H1 (cell line): ENCODE results near the gene ENTPD2. TPM values are rescaled to one million over a fixed set of nuclear protein-coding genes. Genes with fewer than 3 reads are reported as not detected.
A peak's percentile ranks its signal among the peaks of the same experiment; 100 is the strongest.

Experiments
- CTCF ChIA-PET: fragments of 300-600 bp; sonication (Branson Sonifier 250); formaldehyde crosslinking; loops from one replicate; lab custom pipeline; 2021; ENCODE audit not compliant: partially characterized antibody; lab: Charles Lee
- POLR2A ChIA-PET: fragments of 300-600 bp; sonication (Branson Sonifier 250); formaldehyde crosslinking; loops from one replicate; lab custom pipeline; 2021; ENCODE audit warnings: inconsistent platforms; ENCODE audit not compliant: partially characterized antibody; lab: Charles Lee
- DNase-seq, 2 experiments: peaks; one replicate each; pipeline versions ENCODE4 v3.0.0 to v3.0.0-alpha.2; 2010 to 2022; ENCODE audit warnings: low spot score in 2 of 2, low read depth in 1 of 2, mixed read lengths in 1 of 2
- FAIRE-seq: peaks from 2 replicates; lab custom pipeline; 2011; peaks lifted over from hg19 to GRCh38; lab: Jason Lieb, UNC
- H2AFZ ChIP-seq: 2 replicates; pipeline ENCODE4 v1.8.1; 2012; ENCODE audit warnings: low read length, inconsistent platforms
- H2AK5ac ChIP-seq: 2 replicates; pipeline ENCODE4 v1.6.1; 2013; ENCODE audit warnings: low read depth, low read length
- H2BK120ac ChIP-seq: replicated peaks from 2 replicates; pipeline ENCODE3; 2013; ENCODE audit warnings: low read depth, low read length, inconsistent platforms
- H2BK12ac ChIP-seq: 2 replicates; pipeline ENCODE4 v1.6.1; 2013; ENCODE audit warnings: low read depth, low read length
- H2BK15ac ChIP-seq: 2 replicates; pipeline ENCODE4 v1.6.1; 2013; ENCODE audit warnings: low read length
- H2BK20ac ChIP-seq: 2 replicates; pipeline ENCODE4 v1.6.1; 2013; ENCODE audit warnings: low read length
- H2BK5ac ChIP-seq: 2 replicates; pipeline ENCODE4 v1.6.1; 2013; ENCODE audit warnings: low read depth, low read length
- H3K14ac ChIP-seq: 2 replicates; pipeline ENCODE4 v1.6.1; 2013; ENCODE audit warnings: inconsistent platforms; ENCODE audit not compliant: insufficient read length
- H3K18ac ChIP-seq: 2 replicates; pipeline ENCODE4 v1.6.1; 2013; ENCODE audit warnings: low read length; ENCODE audit errors: extremely low read depth
- H3K23ac ChIP-seq: 2 replicates; pipeline ENCODE4 v1.6.1; 2013; ENCODE audit warnings: inconsistent platforms; ENCODE audit not compliant: insufficient read length
- H3K23me2 ChIP-seq: 2 replicates; pipeline ENCODE4 v1.6.1; 2013; ENCODE audit warnings: low read depth, low read length
- H3K27ac ChIP-seq: 2 replicates; pipeline ENCODE4 v1.6.1; 2011; ENCODE audit warnings: low read depth, low read length, inconsistent platforms
- H3K27me3 ChIP-seq, 4 experiments: replicated peaks in 1 of 4; 1 replicate in 1 of 4; 2 replicates in 3 of 4; pipeline versions ENCODE4 v1.6.1 to v1.8.1; 2011 to 2013; ENCODE audit warnings: low read length in 3 of 4, mild to moderate bottlenecking in 3 of 4, inconsistent platforms in 2 of 4, mixed read lengths in 2 of 4, moderate library complexity in 1 of 4; ENCODE audit not compliant: control insufficient read depth in 3 of 4, insufficient read depth in 3 of 4; ENCODE audit errors: extremely low read depth in 1 of 4
- H3K36me3 ChIP-seq, 4 experiments: 2 replicates each; pipeline versions ENCODE4 v1.6.1 to v1.8.1; 2011 to 2013; ENCODE audit warnings: mild to moderate bottlenecking in 4 of 4, low read length in 3 of 4, moderate library complexity in 2 of 4, control low read depth in 1 of 4, inconsistent platforms in 1 of 4; ENCODE audit not compliant: insufficient read depth in 4 of 4, control insufficient read depth in 2 of 4
- H3K4ac ChIP-seq: replicated peaks from 2 replicates; pipeline ENCODE3; 2013; ENCODE audit warnings: low read length, low read depth, mixed read lengths, inconsistent platforms; ENCODE audit not compliant: insufficient read length
- H3K4me1 ChIP-seq, 4 experiments: replicated peaks in 1 of 4; 1 replicate in 1 of 4; 2 replicates in 3 of 4; pipeline versions ENCODE4 v1.6.1 to v1.8.1; 2011 to 2013; ENCODE audit warnings: low read length in 3 of 4, inconsistent platforms in 2 of 4, mixed read lengths in 1 of 4; ENCODE audit not compliant: insufficient read depth in 4 of 4, control insufficient read depth in 3 of 4
- H3K4me2 ChIP-seq, 2 experiments: 2 replicates each; pipeline versions ENCODE4 v1.6.1 to v1.8.1; 2011 to 2013; ENCODE audit warnings: low read depth in 2 of 2, low read length in 2 of 2, control low read depth in 1 of 2, inconsistent platforms in 1 of 2, mild to moderate bottlenecking in 1 of 2; ENCODE audit not compliant: insufficient read depth in 1 of 2
- H3K4me3 ChIP-seq, 4 experiments: fragments of 200-600, 300-600 bp in 1 of 4; sonication (generic), shearing (Covaris generic), sonication (Bioruptor Twin) in 1 of 4; 2 replicates each; pipeline versions ENCODE4 v1.5.1 to v1.8.1; 2011 to 2016; ENCODE audit warnings: low read length in 4 of 4, low read depth in 3 of 4, control low read depth in 2 of 4, inconsistent platforms in 2 of 4, mild to moderate bottlenecking in 2 of 4, mixed read lengths in 1 of 4, moderate library complexity in 1 of 4; ENCODE audit not compliant: insufficient read depth in 2 of 4; ENCODE audit errors: extremely low read depth in 1 of 4
- H3K56ac ChIP-seq: replicated peaks from 2 replicates; pipeline ENCODE3; 2013; ENCODE audit warnings: low read depth, mild to moderate bottlenecking, mixed read lengths, low read length, inconsistent platforms; ENCODE audit not compliant: insufficient read length
- H3K79me1 ChIP-seq: 2 replicates; pipeline ENCODE4 v1.6.1; 2013; ENCODE audit warnings: low read depth, low read length, control low read depth
- H3K79me2 ChIP-seq, 2 experiments: 2 replicates each; pipeline versions ENCODE4 v1.6.1 to v1.8.1; 2012 to 2013; ENCODE audit warnings: low read length in 2 of 2, mild to moderate bottlenecking in 2 of 2, inconsistent platforms in 1 of 2; ENCODE audit not compliant: insufficient read depth in 2 of 2, control insufficient read depth in 1 of 2
- H3K9ac ChIP-seq, 4 experiments: replicated peaks in 1 of 4; 1 replicate in 1 of 4; 2 replicates in 3 of 4; pipeline versions ENCODE4 v1.6.1 to v1.8.1; 2011 to 2013; ENCODE audit warnings: low read depth in 3 of 4, low read length in 3 of 4, control low read depth in 2 of 4, mild to moderate bottlenecking in 2 of 4, moderate library complexity in 2 of 4, inconsistent platforms in 1 of 4; ENCODE audit errors: extremely low read depth in 1 of 4
- H3K9me3 ChIP-seq, 2 experiments: 2 replicates each; pipeline versions ENCODE4 v1.6.1 to v1.8.1; 2012 to 2013; ENCODE audit warnings: mild to moderate bottlenecking in 2 of 2, moderate library complexity in 2 of 2, control low read depth in 1 of 2, inconsistent platforms in 1 of 2, low read depth in 1 of 2, low read length in 1 of 2, mixed read lengths in 1 of 2; ENCODE audit not compliant: insufficient read depth in 2 of 2
- H4K20me1 ChIP-seq, 2 experiments: replicated peaks in 1 of 2; 2 replicates each; pipeline versions ENCODE3 to v1.8.1; 2011 to 2013; ENCODE audit warnings: inconsistent platforms in 2 of 2, low read length in 2 of 2, mild to moderate bottlenecking in 1 of 2; ENCODE audit not compliant: insufficient read depth in 2 of 2, control insufficient read depth in 1 of 2
- H4K5ac ChIP-seq: 2 replicates; pipeline ENCODE4 v1.6.1; 2013; ENCODE audit warnings: low read length, low read depth, mixed read lengths, inconsistent platforms; ENCODE audit not compliant: insufficient read length
- H4K8ac ChIP-seq: 2 replicates; pipeline ENCODE4 v1.8.0; 2013; ENCODE audit warnings: mild to moderate bottlenecking, moderate library complexity, low read length, inconsistent platforms; ENCODE audit not compliant: insufficient read depth; ENCODE audit errors: extremely low read depth
- H4K91ac ChIP-seq: replicated peaks from 2 replicates; pipeline ENCODE3; 2013; ENCODE audit warnings: low read length, mixed read lengths, inconsistent platforms; ENCODE audit not compliant: insufficient read length
- ATF3 ChIP-seq: IDR thresholded peaks from 2 replicates; pipeline ENCODE4 v1.6.1; 2011; ENCODE audit warnings: low read depth, mild to moderate bottlenecking, low read length; ENCODE audit not compliant: insufficient read depth
- BRCA1 ChIP-seq: IDR thresholded peaks from 2 replicates; pipeline ENCODE4 v1.6.1; 2012; ENCODE audit warnings: low read depth, low read length, improper control_type of control experiment
- CTCF ChIP-seq, 3 experiments: IDR thresholded peaks; 1 replicate in 2 of 3; 2 replicates in 1 of 3; pipeline versions ENCODE4 v1.5.1 to v1.6.1; 2011; ENCODE audit warnings: low read length in 3 of 3, mild to moderate bottlenecking in 3 of 3, inconsistent platforms in 2 of 3, low read depth in 1 of 3, moderate library complexity in 1 of 3; ENCODE audit not compliant: insufficient read depth in 1 of 3; ENCODE audit errors: control extremely low read depth in 1 of 3
- FOSL1 ChIP-seq: IDR thresholded peaks from 2 replicates; pipeline ENCODE4 v1.6.1; 2011; ENCODE audit warnings: mild to moderate bottlenecking, low read depth, low read length, moderate library complexity; ENCODE audit not compliant: insufficient read depth
- JUND ChIP-seq: IDR thresholded peaks from 2 replicates; pipeline ENCODE4 v1.6.1; 2011; ENCODE audit warnings: mild to moderate bottlenecking, improper control_type of control experiment, low read length
- KDM4A ChIP-seq: IDR thresholded peaks from one replicate; pipeline ENCODE4 v1.7.1; 2012; ENCODE audit warnings: low read depth, mild to moderate bottlenecking, moderate library complexity, low read length, inconsistent platforms; ENCODE audit not compliant: severe bottlenecking
- MAFK ChIP-seq: IDR thresholded peaks from 2 replicates; pipeline ENCODE4 v1.6.1; 2012; ENCODE audit warnings: low read depth, mild to moderate bottlenecking, improper control_type of control experiment, low read length
- MAX ChIP-seq: IDR thresholded peaks from 2 replicates; pipeline ENCODE4 v1.6.1; 2012; ENCODE audit warnings: inconsistent platforms
- TAF1 ChIP-seq: IDR thresholded peaks from 2 replicates; pipeline ENCODE4 v1.6.1; 2011; ENCODE audit warnings: mild to moderate bottlenecking, low read depth, low read length
- TBP ChIP-seq: IDR thresholded peaks from 2 replicates; pipeline ENCODE4 v1.6.1; 2011; ENCODE audit warnings: low read depth, low read length, improper control_type of control experiment
- YY1 ChIP-seq: IDR thresholded peaks from 2 replicates; pipeline ENCODE4 v1.6.1; 2011; ENCODE audit warnings: low read depth, mild to moderate bottlenecking, low read length
- WGBS, 2 experiments: shearing (Covaris generic) in 1 of 2; methylation state at CpG; one replicate each; pipeline versions ENCODE4 v1.1.6 to v1.1.7; 2013 to 2015; ENCODE audit warnings: low lambda C conversion rate in 2 of 2, mixed read lengths in 2 of 2, inconsistent platforms in 1 of 2, low coverage in 1 of 2, missing lambda C conversion rate in 1 of 2; ENCODE audit not compliant: insufficient replicate concordance in 2 of 2, insufficient coverage in 1 of 2, insufficient read length in 1 of 2; ENCODE audit errors: extremely low coverage in 1 of 2, missing lambda C conversion rate in 1 of 2; 5-methylcytosine and 5-hydroxymethylcytosine counted together
- polyA plus RNA-seq, 7 experiments: library from polyadenylated mRNA; depleted of rRNA in 3 of 7; stranded (reverse) in 5 of 7; unstranded in 2 of 7; fragments of >200 nt in 5 of 7; fragments of 200-250 nt in 2 of 7; gene quantifications; 1 replicate in 5 of 7; 2 replicates in 1 of 7; 4 replicates in 1 of 7; pipeline versions ENCODE4 v1.2.1 to v1.2.3, GENCODE V29; 2011 to 2013; ENCODE audit warnings: missing spikeins in 2 of 7, mixed read lengths in 2 of 7
- total RNA-seq: library from RNA; stranded (reverse); fragmentation: NEBNext Ultra II Directional; extraction: Animal tissue kit (Norgen Biotek cat#: 25700); gene quantifications from 2 replicates; pipeline ENCODE4 v1.2.1, GENCODE V29; 2021

Gene ENTPD2
- total and polyA plus RNA-seq, 2 of the 8 experiments (the other 6 are each of a cell fraction or from before 2014, with no cell fraction given) = 0.65 to 3.8 TPM

- H3K23ac ChIP-seq = no peak overlapping the region
- H2BK12ac ChIP-seq = no peak overlapping the region; the same call in 1 of the 2 replicates
- no peak overlapping the region for H2BK20ac ChIP-seq
- H3K27me3 ChIP-seq = no peaks in the 10 kb centered on the region; a peak in 3 of 7 replicates
- no peak overlapping the region for H2BK5ac ChIP-seq
- CTCF ChIA-PET = interaction anchor here (0.6 to 4.2 kb wide), 51 partner anchors 8 to 333 kb away, joined by 3 to 65 read pairs (median 6); partner anchors contain the start of genes AJM1, ANAPC2, CLIC3 and LCN12
- H2AK5ac ChIP-seq = no peak overlapping the region
- H3K4me3 ChIP-seq = no peak overlapping the region
- H2BK120ac ChIP-seq = no peak overlapping the region
- no peak overlapping the region for H4K91ac ChIP-seq
- no peak overlapping the region for H3K9ac ChIP-seq
- WGBS, 2 experiments = 81% methylated on average over 8 of the region's 8 CpGs; no CpG with 5 or more reads in 1 of the 2 experiments
- POLR2A ChIA-PET = interaction anchor here (1.8 kb wide), 1 partner anchor 28 kb away, joined by 5 read pairs; no protein-coding TSS in a partner anchor
- H4K5ac ChIP-seq = no peak overlapping the region
- H4K8ac ChIP-seq = peak overlapping the region; percentile 79; the same call in 1 of the 2 replicates
- no peak overlapping the region for H2BK15ac ChIP-seq
- H3K14ac ChIP-seq = no peak overlapping the region
- no peak overlapping the region for H3K27ac ChIP-seq
- peaks cover 0 to 2% (median 0%) of the 10 kb centered on the region in 4 experiments; a peak in 3 of 7 replicates for H3K4me1 ChIP-seq
- H3K18ac ChIP-seq = no peak overlapping the region
- H2AFZ ChIP-seq = no peak overlapping the region
- H3K36me3 ChIP-seq = peaks cover 0 to 3% (median 0%) of the 10 kb centered on the region in 4 experiments; a peak in 1 of 8 replicates
- no peaks in the 10 kb centered on the region for H3K23me2 ChIP-seq
- no peak overlapping the region for H3K4ac ChIP-seq
- H4K20me1 ChIP-seq = peaks cover 2 to 5% of the 10 kb centered on the region in 2 experiments
- DNase-seq (no peak), FAIRE-seq (no peak)
- H3K9me3 ChIP-seq = no peaks in the 10 kb centered on the region
- H3K79me2 ChIP-seq = no peaks in the 10 kb centered on the region
- H3K79me1 ChIP-seq = no peaks in the 10 kb centered on the region
- H3K4me2 ChIP-seq = no peak overlapping the region
- no peak overlapping the region for H3K56ac ChIP-seq
- TF ChIP-seq BRCA1 = no peak
- TF ChIP-seq TAF1 = no peak
- TF ChIP-seq FOSL1 = no peak
- TF ChIP-seq ATF3 = no peak
- TF ChIP-seq CTCF (IDR thresholded peaks at IDR 0.05; ENCODE audit: control extremely low read depth in 1 of 3, insufficient read depth in 1 of 3, low read depth in 1 of 3, low read length in 3 of 3) = no peak
- TF ChIP-seq TBP = no peak
- TF ChIP-seq MAFK = no peak
- TF ChIP-seq MAX = no peak
- TF ChIP-seq KDM4A = no peak
- TF ChIP-seq YY1 = no peak
- no peak for TF ChIP-seq JUND
These were observed 17.9 kb downstream of the ENTPD2 start for GRCh38 chr9:137035937-137036336.
